ENCODE measurements around the gene ANP32A. TPM values are rescaled to one million over a fixed set of nuclear protein-coding genes. Genes with fewer than 3 reads are reported as not detected.

The ANP32A gene
- total RNA-seq, 1 experiment from 2014 or later: 232 TPM

DNA sequence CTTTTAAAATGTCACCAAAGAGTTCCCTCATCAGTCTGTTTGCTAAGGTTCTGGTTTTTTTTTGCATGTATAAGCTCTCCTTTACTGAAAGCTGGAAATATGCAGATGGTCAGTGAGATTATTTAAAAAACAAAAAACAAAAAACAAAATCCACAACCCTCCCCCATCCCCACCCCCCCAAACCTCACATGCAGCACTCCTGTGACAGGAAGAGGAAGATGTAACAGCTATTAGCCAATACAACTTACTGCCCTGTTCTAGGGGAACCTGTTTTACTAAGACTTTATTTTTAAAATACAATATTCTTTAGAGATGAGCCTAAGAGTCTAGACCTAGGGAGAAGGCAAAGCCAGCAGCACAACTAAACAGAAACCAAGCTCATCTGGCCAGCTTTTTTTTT lies 39.5 kb downstream of the ANP32A start (continued):
- TF ChIP-seq, protein P1, sequence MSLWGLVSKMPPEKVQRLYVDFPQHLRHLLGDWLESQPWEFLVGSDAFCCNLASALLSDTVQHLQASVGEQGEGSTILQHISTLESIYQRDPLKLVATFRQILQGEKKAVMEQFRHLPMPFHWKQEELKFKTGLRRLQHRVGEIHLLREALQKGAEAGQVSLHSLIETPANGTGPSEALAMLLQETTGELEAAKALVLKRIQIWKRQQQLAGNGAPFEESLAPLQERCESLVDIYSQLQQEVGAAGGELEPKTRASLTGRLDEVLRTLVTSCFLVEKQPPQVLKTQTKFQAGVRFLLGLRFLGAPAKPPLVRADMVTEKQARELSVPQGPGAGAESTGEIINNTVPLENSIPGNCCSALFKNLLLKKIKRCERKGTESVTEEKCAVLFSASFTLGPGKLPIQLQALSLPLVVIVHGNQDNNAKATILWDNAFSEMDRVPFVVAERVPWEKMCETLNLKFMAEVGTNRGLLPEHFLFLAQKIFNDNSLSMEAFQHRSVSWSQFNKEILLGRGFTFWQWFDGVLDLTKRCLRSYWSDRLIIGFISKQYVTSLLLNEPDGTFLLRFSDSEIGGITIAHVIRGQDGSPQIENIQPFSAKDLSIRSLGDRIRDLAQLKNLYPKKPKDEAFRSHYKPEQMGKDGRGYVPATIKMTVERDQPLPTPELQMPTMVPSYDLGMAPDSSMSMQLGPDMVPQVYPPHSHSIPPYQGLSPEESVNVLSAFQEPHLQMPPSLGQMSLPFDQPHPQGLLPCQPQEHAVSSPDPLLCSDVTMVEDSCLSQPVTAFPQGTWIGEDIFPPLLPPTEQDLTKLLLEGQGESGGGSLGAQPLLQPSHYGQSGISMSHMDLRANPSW (CRISPR knock-in tag; conservative IDR thresholded peaks at IDR 0.05; ENCODE audit: low read depth): no peak
- TF ChIP-seq ATF6 (CRISPR knock-in tag; IDR thresholded peaks at IDR 0.05) (no peak), ETV6 (CRISPR knock-in tag; IDR thresholded peaks at IDR 0.05) (no peak), FOXJ3 (CRISPR knock-in tag; IDR thresholded peaks at IDR 0.05; ENCODE audit: borderline replicate concordance) (no peak)

- Mint-ChIP-seq H3K4me3 (no peak overlapping the region), H3K27ac (no peak overlapping the region), H3K9me3 (peaks cover 6% of the 10 kb centered on the region), H3K4me1 (peaks cover 35% of the 10 kb centered on the region), H3K27me3 (ENCODE audit: low read depth) (0 out of 2 replicates have a peak, but pooled peaks cover 3% of the 10 kb centered on the region), H3K36me3 (peaks cover 52% of the 10 kb centered on the region)
- ChIA-PET POLR2A (no interaction called here), CTCF (interaction anchor here (3.1 kb wide), 1 partner anchor 146 kb away, joined by 10 read pairs; no protein-coding TSS in a partner anchor)
- no peak for DNase-seq (ENCODE audit: low spot score)
- TF ChIP-seq, protein P2, sequence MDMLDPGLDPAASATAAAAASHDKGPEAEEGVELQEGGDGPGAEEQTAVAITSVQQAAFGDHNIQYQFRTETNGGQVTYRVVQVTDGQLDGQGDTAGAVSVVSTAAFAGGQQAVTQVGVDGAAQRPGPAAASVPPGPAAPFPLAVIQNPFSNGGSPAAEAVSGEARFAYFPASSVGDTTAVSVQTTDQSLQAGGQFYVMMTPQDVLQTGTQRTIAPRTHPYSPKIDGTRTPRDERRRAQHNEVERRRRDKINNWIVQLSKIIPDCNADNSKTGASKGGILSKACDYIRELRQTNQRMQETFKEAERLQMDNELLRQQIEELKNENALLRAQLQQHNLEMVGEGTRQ (CRISPR knock-in tag; IDR thresholded peaks at IDR 0.05): no peak
- TF ChIP-seq FOXJ3 (CRISPR knock-in tag; IDR thresholded peaks at IDR 0.05; ENCODE audit: borderline replicate concordance) (no peak), NR2C2 (CRISPR knock-in tag; IDR thresholded peaks at IDR 0.05) (no peak), JAZF1 (CRISPR knock-in tag; IDR thresholded peaks at IDR 0.05) (no peak), ZNF425 (CRISPR knock-in tag; conservative IDR thresholded peaks at IDR 0.05) (no peak), PRDM15 (CRISPR knock-in tag; IDR thresholded peaks at IDR 0.05) (no peak)
- ATAC-seq: no peak
These were observed 41.8 kb downstream of the ANP32A start for GRCh38 chr15:68778876-68779275.
